Activated CD4-positive, alpha-beta T cell treated with anti-CD3 and anti-CD28 coated beads, Interleukin-2, amount 10 ng/mL, durations not matched to agents 24 days and 14 days (primary cell): ENCODE measurements around the gene TMEM169. TPM values are rescaled to one million over a fixed set of nuclear protein-coding genes. Genes with fewer than 3 reads are reported as not detected.

ENCODE experiments used
- DNase-seq: peaks from one replicate; pipeline ENCODE4 v3.0.0; 2022
- H3K27ac Mint-ChIP-seq: one replicate; pipeline ENCODE4 v1.8.0; 2022; ENCODE audit warnings: mild to moderate bottlenecking, mixed read lengths
- H3K27me3 Mint-ChIP-seq: one replicate; pipeline ENCODE4 v1.8.0; 2022; ENCODE audit warnings: mixed read lengths
- H3K36me3 Mint-ChIP-seq: one replicate; pipeline ENCODE4 v1.8.0; 2022; ENCODE audit warnings: low read depth, mild to moderate bottlenecking, mixed read lengths
- H3K4me1 Mint-ChIP-seq: one replicate; pipeline ENCODE4 v1.8.0; 2021; ENCODE audit warnings: mixed read lengths
- H3K4me3 Mint-ChIP-seq: one replicate; pipeline ENCODE4 v1.8.0; 2022; ENCODE audit warnings: mild to moderate bottlenecking, moderate library complexity, mixed read lengths
- H3K9me3 Mint-ChIP-seq: one replicate; pipeline ENCODE4 v1.8.0; 2021; ENCODE audit warnings: mixed read lengths
- intact Hi-C: fragments of 100-400 bp; cut with micrococcal nuclease; formaldehyde crosslinking; loops from one replicate; pipeline ENCODE4 v1.15.1; 2023
- total RNA-seq: library from RNA; stranded (reverse); gene quantifications from 2 replicates; pipeline ENCODE4 v1.2.3, GENCODE V29; 2022

Gene TMEM169
- total RNA-seq, 1 donor from 2014 or later, result 0.51 TPM

GRCh38 chr2:216098421-216099334 lies 17.0 kb downstream of the TMEM169 start:
- no peak overlapping the region for H3K4me3 Mint-ChIP-seq

GRCh38 chr2:216101109-216101508 lies 19.4 kb downstream of the TMEM169 start:
- DNase-seq, result no peak
- Mint-ChIP-seq H3K9me3 (no peaks in the 10 kb centered on the region), H3K27me3 (no peaks in the 10 kb centered on the region), H3K36me3 (peaks cover 11% of the 10 kb centered on the region), H3K4me1 (peaks cover 2% of the 10 kb centered on the region), H3K27ac (no peak overlapping the region), H3K4me3 (no peak overlapping the region)
- intact Hi-C loops, result no loop called here

More at GRCh38 chr2:216098421-216099334, 17.0 kb downstream of the TMEM169 start:
- intact Hi-C loops, result no loop called here
- no peak for DNase-seq
- Mint-ChIP-seq H3K27ac (no peak overlapping the region), H3K36me3 (peaks cover 11% of the 10 kb centered on the region), H3K27me3 (no peaks in the 10 kb centered on the region), H3K4me1 (no peaks in the 10 kb centered on the region), H3K9me3 (no peaks in the 10 kb centered on the region)

GRCh38 chr2:216103213-216103612 lies 21.5 kb downstream of the TMEM169 start:
- Mint-ChIP-seq H3K4me1 (peaks cover 3% of the 10 kb centered on the region), H3K27ac (no peak overlapping the region), H3K9me3 (no peaks in the 10 kb centered on the region), H3K27me3 (no peaks in the 10 kb centered on the region), H3K36me3 (peaks cover 11% of the 10 kb centered on the region), H3K4me3 (no peak overlapping the region)
- no peak for DNase-seq
- intact Hi-C loops, result no loop called here

GRCh38 chr2:216104691-216105090 lies 23.0 kb downstream of the TMEM169 start:
- H3K4me1 Mint-ChIP-seq, result peaks cover 13% of the 10 kb centered on the region
- H3K36me3 Mint-ChIP-seq, result peaks cover 15% of the 10 kb centered on the region
- peaks cover 4% of the 10 kb centered on the region for H3K27me3 Mint-ChIP-seq
- no peak overlapping the region for H3K27ac Mint-ChIP-seq
- intact Hi-C loops, result loop anchor here (5.0 kb wide), 2 partner anchors 32 to 792 kb away; partner anchors contain the start of gene ATIC
- H3K4me3 Mint-ChIP-seq, result no peak overlapping the region
- no peak for DNase-seq
- no peaks in the 10 kb centered on the region for H3K9me3 Mint-ChIP-seq

GRCh38 chr2:216107320-216107719 lies 25.6 kb downstream of the TMEM169 start:
- Mint-ChIP-seq H3K27ac (no peak overlapping the region), H3K9me3 (no peaks in the 10 kb centered on the region), H3K27me3 (peaks cover 4% of the 10 kb centered on the region), H3K4me3 (no peak overlapping the region), H3K4me1 (peaks cover 30% of the 10 kb centered on the region), H3K36me3 (peaks cover 23% of the 10 kb centered on the region)
- intact Hi-C loops, result loop anchor here (5.0 kb wide), 2 partner anchors 35 to 795 kb away; partner anchors contain the start of gene ATIC
- no peak for DNase-seq

GRCh38 chr2:216107760-216108159 lies 26.0 kb downstream of the TMEM169 start:
- intact Hi-C loops, result loop anchor here (2.0 to 5.0 kb wide), 5 partner anchors 35 to 795 kb away; partner anchors contain the start of genes ATIC, RPL37A and SMARCAL1
- H3K9me3 Mint-ChIP-seq, result no peaks in the 10 kb centered on the region
- H3K4me3 Mint-ChIP-seq, result peak overlapping the region; percentile 14
- peaks cover 27% of the 10 kb centered on the region for H3K36me3 Mint-ChIP-seq
- H3K4me1 Mint-ChIP-seq, result peaks cover 34% of the 10 kb centered on the region
- no peak for DNase-seq
- H3K27ac Mint-ChIP-seq, result no peak overlapping the region
- H3K27me3 Mint-ChIP-seq, result peaks cover 4% of the 10 kb centered on the region

GRCh38 chr2:216108310-216108966 lies 26.7 kb downstream of the TMEM169 start:
- peak overlapping the region; percentile 100 for H3K4me3 Mint-ChIP-seq
- no peak for DNase-seq
- intact Hi-C loops, result loop anchor here (2.0 to 5.0 kb wide), 5 partner anchors 36 to 796 kb away; partner anchors contain the start of genes ATIC, RPL37A and SMARCAL1
- H3K9me3 Mint-ChIP-seq, result no peaks in the 10 kb centered on the region
- peaks cover 4% of the 10 kb centered on the region for H3K27me3 Mint-ChIP-seq
- peaks cover 41% of the 10 kb centered on the region for H3K4me1 Mint-ChIP-seq
- H3K27ac Mint-ChIP-seq, result peak overlapping the region; percentile 98
- peaks cover 34% of the 10 kb centered on the region for H3K36me3 Mint-ChIP-seq

GRCh38 chr2:216108967-216109921 lies 27.5 kb downstream of the TMEM169 start, which contains the start of gene XRCC5:
XRCC5 (plus strand) TSS chr2:216109348; CDS start chr2:216109437, 89 bp downstream.
- Mint-ChIP-seq H3K4me3 (peak within 1 kb of the TSS; percentile 100), H3K36me3 (peaks cover 41% of the 10 kb centered on the region), H3K27me3 (peaks cover 4% of the 10 kb centered on the region), H3K9me3 (no peaks in the 10 kb centered on the region), H3K27ac (peak within 1 kb of the TSS; percentile 98), H3K4me1 (peaks cover 47% of the 10 kb centered on the region)
- intact Hi-C loops, result loop anchor here (1.0 to 5.0 kb wide), 6 partner anchors 28 to 797 kb away; partner anchors contain the start of genes ATIC, PECR, RPL37A and SMARCAL1
- peak; percentile 99 for DNase-seq

- peak overlapping the region; percentile 98 for H3K27ac Mint-ChIP-seq
- intact Hi-C loops, result loop anchor here (1.0 to 5.0 kb wide), 7 partner anchors 29 to 798 kb away; partner anchors contain the start of genes ATIC, PECR, RPL37A and SMARCAL1
- no peaks in the 10 kb centered on the region for H3K9me3 Mint-ChIP-seq
- H3K4me3 Mint-ChIP-seq, result peak overlapping the region; percentile 100
- H3K4me1 Mint-ChIP-seq, result peaks cover 52% of the 10 kb centered on the region
- peaks cover 49% of the 10 kb centered on the region for H3K36me3 Mint-ChIP-seq
- H3K27me3 Mint-ChIP-seq, result peaks cover 6% of the 10 kb centered on the region
- peak; percentile 68 for DNase-seq
Measured at GRCh38 chr2:216109962-216110614, 28.4 kb downstream of the TMEM169 start.

- DNase-seq, result no peak
- intact Hi-C loops, result loop anchor here (1.0 kb wide), 1 partner anchor 30 kb away; no protein-coding TSS in a partner anchor
- H3K27me3 Mint-ChIP-seq, result peaks cover 6% of the 10 kb centered on the region
- peak overlapping the region; percentile 100 for H3K4me3 Mint-ChIP-seq
- peak overlapping the region; percentile 98 for H3K27ac Mint-ChIP-seq
- H3K4me1 Mint-ChIP-seq, result peaks cover 56% of the 10 kb centered on the region
- no peaks in the 10 kb centered on the region for H3K9me3 Mint-ChIP-seq
- peaks cover 53% of the 10 kb centered on the region for H3K36me3 Mint-ChIP-seq
Measured at GRCh38 chr2:216110620-216111019, 28.9 kb downstream of the TMEM169 start.

- H3K4me1 Mint-ChIP-seq, result peaks cover 57% of the 10 kb centered on the region
- peaks cover 6% of the 10 kb centered on the region for H3K27me3 Mint-ChIP-seq
- intact Hi-C loops, result no loop called here
- peak overlapping the region; percentile 100 for H3K4me3 Mint-ChIP-seq
- no peaks in the 10 kb centered on the region for H3K9me3 Mint-ChIP-seq
- peaks cover 55% of the 10 kb centered on the region for H3K36me3 Mint-ChIP-seq
- DNase-seq, result no peak
- H3K27ac Mint-ChIP-seq, result peak overlapping the region; percentile 68
Measured at GRCh38 chr2:216111122-216111521, 29.4 kb downstream of the TMEM169 start.

GRCh38 chr2:216112926-216113325 lies 31.2 kb downstream of the TMEM169 start:
- H3K27ac Mint-ChIP-seq, result peak overlapping the region; percentile 81
- DNase-seq, result no peak
- H3K36me3 Mint-ChIP-seq, result peaks cover 72% of the 10 kb centered on the region
- intact Hi-C loops, result no loop called here
- no peaks in the 10 kb centered on the region for H3K9me3 Mint-ChIP-seq
- H3K4me1 Mint-ChIP-seq, result peaks cover 72% of the 10 kb centered on the region
- peaks cover 6% of the 10 kb centered on the region for H3K27me3 Mint-ChIP-seq
- peak overlapping the region; percentile 46 for H3K4me3 Mint-ChIP-seq
